Heart left ventricle (tissue), 16 donors: Measurements from ENCODE around the gene PI4K2B. TPM values are rescaled to one million over a fixed set of nuclear protein-coding genes. Genes with fewer than 3 reads are reported as not detected.

Source experiments
- ATAC-seq, 4 donors: fragments of 200-7000 bp; cut with Tn5 transposase; one replicate each; pipeline ENCODE4 v1.9.1; 2020 to 2022; ENCODE audit warnings: moderate library complexity in 4 of 4, mild to moderate bottlenecking in 3 of 4, moderate number of reproducible peaks in 1 of 4
- DNase-seq, 5 donors: peaks; one replicate each; pipeline ENCODE4 v3.0.0-alpha.2; 2020
- H3K27ac ChIP-seq, 12 donors: fragments of 200-600 bp; sonication (generic) in 4 of 12; one replicate each; pipeline versions ENCODE4 v1.5.0 to v1.8.0; 2016 to 2022; ENCODE audit warnings: mild to moderate bottlenecking in 2 of 12
- H3K27me3 ChIP-seq, 9 donors: fragments of 200-600 bp; sonication (generic) in 2 of 9; one replicate each; pipeline versions ENCODE4 v1.5.1 to v1.8.0; 2016 to 2022; ENCODE audit warnings: mild to moderate bottlenecking in 3 of 9
- H3K36me3 ChIP-seq, 9 donors: fragments of 200-600 bp; sonication (generic) in 2 of 9; one replicate each; pipeline versions ENCODE4 v1.5.0 to v1.8.0; 2018 to 2022; ENCODE audit warnings: mild to moderate bottlenecking in 2 of 9
- H3K4me1 ChIP-seq, 12 donors: fragments of 200-600 bp; sonication (generic) in 4 of 12; one replicate each; pipeline versions ENCODE4 v1.5.0 to v1.8.0; 2016 to 2022; ENCODE audit warnings: mild to moderate bottlenecking in 3 of 12
- H3K4me3 ChIP-seq, 12 donors: fragments of 200-600 bp; sonication (generic) in 4 of 12; one replicate each; pipeline versions ENCODE4 v1.5.0 to v1.8.0; 2017 to 2022; ENCODE audit warnings: mild to moderate bottlenecking in 9 of 12, moderate library complexity in 4 of 12
- H3K9me3 ChIP-seq, 12 donors: fragments of 200-600 bp; sonication (generic) in 4 of 12; one replicate each; pipeline versions ENCODE4 v1.5.0 to v1.8.0; 2016 to 2022; ENCODE audit warnings: mild to moderate bottlenecking in 1 of 12
- CTCF ChIP-seq, 12 donors: fragments of 200-600 bp; sonication (generic) in 4 of 12; IDR thresholded peaks; one replicate each; pipeline versions ENCODE4 v1.5.0 to v1.8.0; 2018 to 2022; ENCODE audit warnings: antibody characterized with exemption in 12 of 12, mild to moderate bottlenecking in 5 of 12
- POLR2A ChIP-seq, 2 donors: fragments of 450-650 bp; IDR thresholded peaks; one replicate each; pipeline ENCODE4 v1.6.1; 2017; ENCODE audit warnings: antibody characterized with exemption in 2 of 2, mild to moderate bottlenecking in 2 of 2, moderate library complexity in 2 of 2
- whole genome bisulfite sequencing, 4 donors: extraction: QIAGEN DNeasy Blood & Tissue Kit in 2 of 4; methylation state at CpG; one replicate each; pipeline versions ENCODE4 v1.1.5 to v1.1.7; 2013 to 2018; 5-methylcytosine and 5-hydroxymethylcytosine counted together
- intact Hi-C, 10 donors: fragments of 100-400 bp; cut with DNase I; formaldehyde crosslinking; loops; one replicate each; pipeline versions ENCODE4 v1.11.1 to v1.14.2; 2022
- polyA plus RNA-seq, 2 donors: library from polyadenylated mRNA; stranded (reverse); fragments of 200-250 nt; gene quantifications; one replicate each; pipeline ENCODE4 v1.2.3, GENCODE V29; 2013
- total RNA-seq, 9 donors: library from RNA; depleted of rRNA in 2 of 9; stranded (reverse); fragments of >200 nt in 2 of 9; fragmentation: NEBNext Ultra II Directional in 3 of 9; extraction: Animal tissue kit (Norgen Biotek cat#: 25700) in 3 of 9; gene quantifications; one replicate each; pipeline versions ENCODE4 v1.1.0 to v1.2.4, GENCODE V29; 2016 to 2023
- donor health status: ischemic (EF 13 %, LVEDD 7.1; RV severe dilation, severe dysfunction).
- donor health status: healthy with polysubstance abuse.
- donor health status: DM: no; HTN: yes; CAD: no.
- donor health status: DM: no; HTN: no; CAD: no.
- donor health status: ischemic (EF 25% LVEDD 6.9; RV normal size, moderate dysfunction).
- donor health status: ischemic (EF 25% LVEDD 5.7; RV mildly dilated, moderate dysfunction).
- donor health status: healthy.
- donor health status: DM: yes; HTN: yes; CAD: no.
- donor health status: ischemic (EF 35%, LVEDD 5.7; RV mildly dilated, moderate dysfunction).
- donor health status: nonischemic (EF 11% LVEDD 7.7; RV severe dilation, severe dysfunction).
- donor health status: DM: yes; HTN: yes; CAD: no.
- donor health status: PGD.
- donor health status: ischemic (EF 29% LVEDD 5.4; RV normal size, mild dysfunction).
- donor health status: nonischemic (EF 23%, LVEDD 6.1; RV moderate dilation, normal function).

The PI4K2B gene
- total and polyA plus RNA-seq, 11 donors: 1.3 to 6.8 (median 2.6) TPM

- TF ChIP-seq CTCF (IDR thresholded peaks at IDR 0.05) (no peak), POLR2A (IDR thresholded peaks at IDR 0.05) (no peak)
- 77 to 81% (median 79%) methylated on average over 7 of the region's 7 CpGs for WGBS, 4 donors
- intact Hi-C loops: no loop called here
- Histone ChIP-seq H3K27ac (no peak overlapping the region), H3K27me3 (no peaks in the 10 kb centered on the region), H3K9me3 (peaks cover 0 to 78% (median 36%) of the 10 kb centered on the region in 12 donors), H3K36me3 (no peaks in the 10 kb centered on the region), H3K4me3 (no peak overlapping the region), H3K4me1 (no peaks in the 10 kb centered on the region)
- DNase-seq: no peak
- ATAC-seq: no peak
Measured at GRCh38 chr4:25223802-25224375, 9.9 kb upstream of the PI4K2B start.

- Histone ChIP-seq H3K27ac (no peak overlapping the region), H3K4me1 (peaks cover 0 to 3% (median 0%) of the 10 kb centered on the region in 12 donors), H3K9me3 (peaks cover 0 to 68% (median 17%) of the 10 kb centered on the region in 12 donors), H3K4me3 (no peak overlapping the region), H3K36me3 (no peaks in the 10 kb centered on the region), H3K27me3 (no peaks in the 10 kb centered on the region)
- intact Hi-C loops: loop anchor here in 7 of 10 donors (5.0 to 10.0 kb wide), 7 partner anchors 53 to 145 kb away; partner anchors contain the start of genes SEPSECS (in 4 of the 7), ZCCHC4 (in 2 of the 7) and ANAPC4 (in 1 of the 7)
- 81 to 87% (median 86%) methylated on average over 6 of the region's 6 CpGs for WGBS, 4 donors
- TF ChIP-seq CTCF (IDR thresholded peaks at IDR 0.05): no peak
- no peak for ATAC-seq
- no peak for DNase-seq
Measured at GRCh38 chr4:25229804-25230203, 4.0 kb upstream of the PI4K2B start.

GRCh38 chr4:25233194-25233593 lies 639 bp upstream of the PI4K2B start:
- Histone ChIP-seq H3K4me3 (peak overlapping the region in 11 of 12 donors; percentile 74 to 99 (median 88)), H3K27me3 (no peaks in the 10 kb centered on the region), H3K4me1 (peaks cover 0 to 21% (median 7%) of the 10 kb centered on the region in 12 donors), H3K27ac (peak overlapping the region in 8 of 12 donors; percentile 86 to 97 (median 94)), H3K9me3 (peaks cover 0 to 34% (median 11%) of the 10 kb centered on the region in 12 donors), H3K36me3 (no peaks in the 10 kb centered on the region)
- no peak for ATAC-seq
- no peak for DNase-seq
- TF ChIP-seq CTCF (IDR thresholded peaks at IDR 0.05): no peak
- TF ChIP-seq POLR2A (IDR thresholded peaks at IDR 0.05): no peak
- intact Hi-C loops: loop anchor here in 7 of 10 donors (5.0 to 10.0 kb wide), 7 partner anchors 56 to 142 kb away; partner anchors contain the start of genes SEPSECS (in 4 of the 7), ZCCHC4 (in 2 of the 7) and ANAPC4 (in 1 of the 7)
